NCI-H1436 treated with DMSO at 0.1 percent for 48 hours (cell line): Measurements from ENCODE around the gene TBX3.

Source experiments
- DNase-seq: peaks from one replicate; lab custom pipeline; 2025; lab: John Stamatoyannopoulos, UW

TBX3 gene

GRCh38 chr12:114668151-114668885 is 15.7 kb downstream of the TBX3 start:
- no peak for DNase-seq

- DNase-seq, result no peak
Observed at GRCh38 chr12:114667669-114668150, 16.3 kb downstream of the TBX3 start.

- no peak for DNase-seq
Observed at GRCh38 chr12:114666746-114667668, 17.0 kb downstream of the TBX3 start.

GRCh38 chr12:114665411-114666260 is 18.3 kb downstream of the TBX3 start:
- no peak for DNase-seq

- DNase-seq, result no peak
Observed at GRCh38 chr12:114664651-114665320, 19.2 kb downstream of the TBX3 start.

- DNase-seq, result no peak
Observed at GRCh38 chr12:114662512-114663177, 21.3 kb downstream of the TBX3 start.

- no peak for DNase-seq
Observed at GRCh38 chr12:114661245-114661644, 22.7 kb downstream of the TBX3 start.

GRCh38 chr12:114659084-114659483 is 24.9 kb downstream of the TBX3 start:
- DNase-seq, result no peak

GRCh38 chr12:114658002-114658441 is 26.0 kb downstream of the TBX3 start:
- no peak for DNase-seq

GRCh38 chr12:114657597-114657920 is 26.4 kb downstream of the TBX3 start:
- DNase-seq, result no peak

- DNase-seq, result peak; percentile 66
Observed at GRCh38 chr12:114656906-114657596, 26.9 kb downstream of the TBX3 start.

- no peak for DNase-seq
Observed at GRCh38 chr12:114655934-114656749, 27.8 kb downstream of the TBX3 start.

- DNase-seq, result no peak
Observed at GRCh38 chr12:114649585-114649984, 34.4 kb downstream of the TBX3 start.

- DNase-seq, result no peak
Observed at GRCh38 chr12:114648711-114649110, 35.3 kb downstream of the TBX3 start.

- no peak for DNase-seq
Observed at GRCh38 chr12:114638790-114639435, 45.1 kb downstream of the TBX3 start.

GRCh38 chr12:114636723-114637480 is 47.1 kb downstream of the TBX3 start:
- no peak for DNase-seq

- DNase-seq, result no peak
Observed at GRCh38 chr12:114631242-114631641, 52.7 kb downstream of the TBX3 start.

- DNase-seq, result no peak
Observed at GRCh38 chr12:114628199-114628598, 55.8 kb downstream of the TBX3 start.
